Suprapubic skin (tissue), 3 donors: Measurements from ENCODE around the gene ADAM33.

Experiments used
- CTCF ChIP-seq, 2 donors: fragments of 200-600 bp in 1 of 2; fragments of 450-650 bp in 1 of 2; sonication (generic) in 1 of 2; IDR thresholded peaks; one replicate each; pipeline ENCODE4 v1.5.1; 2016 to 2019; ENCODE audit warnings: antibody characterized with exemption in 2 of 2, mild to moderate bottlenecking in 1 of 2, moderate library complexity in 1 of 2
- POLR2AphosphoS5 ChIP-seq, 3 donors: sonication (generic); formaldehyde crosslinking; IDR thresholded peaks; one replicate each; pipeline ENCODE4 v1.6.1; 2017; ENCODE audit warnings: antibody characterized with exemption in 3 of 3

DNA sequence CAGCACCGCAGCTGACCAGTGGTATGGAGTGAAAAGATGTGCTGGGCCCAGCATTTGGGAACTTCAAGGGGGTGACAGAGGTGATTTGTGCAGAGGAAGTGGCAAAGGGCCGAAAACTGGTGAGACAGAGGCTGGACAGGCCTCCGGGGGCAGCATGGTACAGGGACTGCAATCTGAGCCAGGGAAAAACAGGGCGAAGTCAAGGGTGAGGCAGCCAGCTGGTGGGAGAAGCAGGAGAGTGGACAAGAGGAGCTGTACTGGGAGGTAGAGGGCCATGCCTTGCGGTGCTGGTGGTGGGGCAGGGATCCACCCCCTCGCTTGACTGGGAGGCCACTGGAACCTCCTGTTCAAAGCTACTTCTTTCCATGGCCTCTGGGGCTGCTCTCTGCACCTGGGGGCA, 11.3 kb downstream of the ADAM33 start:
- no peak for TF ChIP-seq CTCF (IDR thresholded peaks at IDR 0.05)
- no peak for TF ChIP-seq POLR2AphosphoS5 (IDR thresholded peaks at IDR 0.05)
